Fibroblast of lung (primary cell): Measurements from ENCODE around the gene CRIP3. TPM values are rescaled to one million over a fixed set of nuclear protein-coding genes. Genes with fewer than 3 reads are reported as not detected.

ENCODE experiments used
- DNase-seq, 2 donors: peaks; one replicate each; pipeline versions ENCODE4 v3.0.0 to v3.0.0-alpha.2; 2010; ENCODE audit warnings: low read depth in 2 of 2
- H2AFZ ChIP-seq: 2 replicates; pipeline ENCODE4 v1.5.1; 2012; ENCODE audit warnings: low read length, control low read depth, inconsistent platforms
- H3K27ac ChIP-seq: 2 replicates; pipeline ENCODE4 v1.5.1; 2011; ENCODE audit warnings: low read length, control low read depth; ENCODE audit not compliant: insufficient read depth
- H3K27me3 ChIP-seq: 2 replicates; pipeline ENCODE4 v1.5.1; 2011; ENCODE audit warnings: mild to moderate bottlenecking, low read length; ENCODE audit not compliant: control insufficient read depth, insufficient read depth
- H3K36me3 ChIP-seq: 2 replicates; pipeline ENCODE4 v1.5.1; 2011; ENCODE audit warnings: low read length; ENCODE audit not compliant: control insufficient read depth, insufficient read depth
- H3K4me1 ChIP-seq: 2 replicates; pipeline ENCODE4 v1.5.1; 2011; ENCODE audit warnings: low read length; ENCODE audit not compliant: control insufficient read depth, insufficient read depth; ENCODE audit errors: extremely low read depth
- H3K4me2 ChIP-seq: 2 replicates; pipeline ENCODE4 v1.5.1; 2011; ENCODE audit warnings: low read length, control low read depth; ENCODE audit not compliant: insufficient read depth; ENCODE audit errors: extremely low read depth
- H3K4me3 ChIP-seq, 4 experiments: fragments of 200-600 bp in 1 of 4; sonication (generic) in 1 of 4; replicated peaks in 1 of 4; 2 replicates each; pipeline ENCODE4 v1.5.1; 2011 to 2016; ENCODE audit warnings: low read length in 4 of 4, low read depth in 3 of 4, mild to moderate bottlenecking in 3 of 4, control low read depth in 2 of 4, inconsistent platforms in 1 of 4, mixed read lengths in 1 of 4; ENCODE audit not compliant: insufficient read depth in 1 of 4; ENCODE audit errors: control extremely low read depth in 1 of 4
- H3K79me2 ChIP-seq: 2 replicates; pipeline ENCODE4 v1.5.1; 2012; ENCODE audit warnings: mild to moderate bottlenecking, low read length, inconsistent platforms; ENCODE audit not compliant: control insufficient read depth, insufficient read depth
- H3K9ac ChIP-seq: 2 replicates; pipeline ENCODE4 v1.5.1; 2011; ENCODE audit warnings: mild to moderate bottlenecking, low read length, control low read depth; ENCODE audit not compliant: insufficient read depth
- H3K9me3 ChIP-seq: 2 replicates; pipeline ENCODE4 v1.5.1; 2012; ENCODE audit warnings: low read depth, low read length; ENCODE audit not compliant: control insufficient read depth, insufficient read depth
- H4K20me1 ChIP-seq: 2 replicates; pipeline ENCODE4 v1.5.1; 2011; ENCODE audit warnings: low read length; ENCODE audit not compliant: control insufficient read depth, insufficient read depth; ENCODE audit errors: extremely low read depth
- CTCF ChIP-seq, 2 donors: IDR thresholded peaks in 1 of 2; conservative IDR thresholded peaks in 1 of 2; 1 replicate in 1 of 2; 2 replicates in 1 of 2; pipeline ENCODE4 v1.5.1; 2011 to 2012; ENCODE audit warnings: low read length in 2 of 2, control low read depth in 1 of 2, inconsistent platforms in 1 of 2, low read depth in 1 of 2, mild to moderate bottlenecking in 1 of 2
- EZH2 ChIP-seq: IDR thresholded peaks from 2 replicates; pipeline ENCODE4 v1.5.1; 2012; ENCODE audit warnings: low read length, control low read depth, mild to moderate bottlenecking; ENCODE audit errors: missing control alignments
- polyA plus RNA-seq, 2 donors: library from polyadenylated mRNA; depleted of rRNA in 1 of 2; stranded (reverse) in 1 of 2; unstranded in 1 of 2; fragments of >200 nt; gene quantifications; 2 replicates each; pipeline ENCODE4 v1.2.1, GENCODE V29; 2011 to 2012; ENCODE audit warnings: missing spikeins in 1 of 2
- total RNA-seq: library from RNA; depleted of rRNA; stranded (reverse); fragments of >200 nt; gene quantifications from 2 replicates; pipeline ENCODE4 v1.2.1, GENCODE V29; 2014

The CRIP3 gene
- total and polyA plus RNA-seq, 2 donors (not counting 1 experiment from before 2014, with no cell fraction given), result not detected

GRCh38 chr6:43257367-43258145 lies 51.1 kb downstream of the CRIP3 start:
- Histone ChIP-seq H3K9ac (no peak overlapping the region), H3K27ac (no peak overlapping the region), H3K4me1 (no peaks in the 10 kb centered on the region), H3K4me2 (no peak overlapping the region), H3K79me2 (no peaks in the 10 kb centered on the region), H3K9me3 (no peaks in the 10 kb centered on the region), H3K4me3 (no peak overlapping the region), H3K27me3 (peaks cover 3% of the 10 kb centered on the region), H3K36me3 (no peaks in the 10 kb centered on the region), H4K20me1 (no peaks in the 10 kb centered on the region), H2AFZ (no peak overlapping the region)
- no peak for TF ChIP-seq CTCF (conservative IDR thresholded peaks at IDR 0.05 in 1 of 2, IDR thresholded peaks at IDR 0.05 in 1 of 2; ENCODE audit: low read depth in 1 of 2, low read length in 2 of 2)
- no peak for TF ChIP-seq EZH2
- DNase-seq, result no peak

GRCh38 chr6:43256670-43257366 lies 51.8 kb downstream of the CRIP3 start:
- no peak for DNase-seq
- H3K9me3 ChIP-seq, result no peaks in the 10 kb centered on the region
- no peaks in the 10 kb centered on the region for H4K20me1 ChIP-seq
- H3K4me1 ChIP-seq, result no peaks in the 10 kb centered on the region
- H3K4me3 ChIP-seq, result no peak overlapping the region
- TF ChIP-seq CTCF (conservative IDR thresholded peaks at IDR 0.05 in 1 of 2, IDR thresholded peaks at IDR 0.05 in 1 of 2; ENCODE audit: low read depth in 1 of 2, low read length in 2 of 2) (no peak), EZH2 (no peak)
- H3K4me2 ChIP-seq, result no peak overlapping the region
- H3K27ac ChIP-seq, result no peak overlapping the region
- no peak overlapping the region for H3K9ac ChIP-seq
- no peak overlapping the region for H2AFZ ChIP-seq
- peaks cover 6% of the 10 kb centered on the region for H3K27me3 ChIP-seq
- no peaks in the 10 kb centered on the region for H3K79me2 ChIP-seq
- no peaks in the 10 kb centered on the region for H3K36me3 ChIP-seq

Other genes starting within 250 kb of the CRIP3 start
- gene MRPL2, start 249.4 kb downstream of the CRIP3 start, total RNA-seq, result 13.9 and 18.2 TPM in 2 replicates
- gene MRPL2, start 249.4 kb downstream of the CRIP3 start, polyA plus RNA-seq, result 20.3 and 23.1 TPM in 2 replicates
- gene KLC4, start 249.2 kb downstream of the CRIP3 start, total RNA-seq, result 19.0 and 22.5 TPM in 2 replicates
- gene KLC4, start 249.2 kb downstream of the CRIP3 start, polyA plus RNA-seq, result 5.7 and 7.2 TPM in 2 replicates
- 145 and 159 TPM in 2 replicates for gene PTK7, start 232.5 kb downstream of the CRIP3 start, total RNA-seq
- 51.9 and 149 TPM in 2 replicates for gene PTK7, start 232.5 kb downstream of the CRIP3 start, polyA plus RNA-seq
- 16.0 and 16.9 TPM in 2 replicates for gene SRF, start 137.6 kb downstream of the CRIP3 start, total RNA-seq
- gene SRF, start 137.6 kb downstream of the CRIP3 start, polyA plus RNA-seq, result 29.5 and 32.3 TPM in 2 replicates
- 27.0 and 32.2 TPM in 2 replicates for gene CUL9, start 126.6 kb downstream of the CRIP3 start, total RNA-seq
- gene CUL9, start 126.6 kb downstream of the CRIP3 start, polyA plus RNA-seq, result 6.7 and 11.9 TPM in 2 replicates
- gene DNPH1, start 79.3 kb downstream of the CRIP3 start, total RNA-seq, result 39.5 and 52.5 TPM in 2 replicates
- gene DNPH1, start 79.3 kb downstream of the CRIP3 start, polyA plus RNA-seq, result 31.2 and 32.0 TPM in 2 replicates
- gene TTBK1, start 65.3 kb downstream of the CRIP3 start, total RNA-seq, result under 0.01 TPM in 2 replicates
- 0.03 TPM in 1 of 2 replicates, not detected in the other for gene TTBK1, start 65.3 kb downstream of the CRIP3 start, polyA plus RNA-seq
- gene SLC22A7, start 10.6 kb downstream of the CRIP3 start, total RNA-seq, result not detected in 2 replicates
- gene SLC22A7, start 10.6 kb downstream of the CRIP3 start, polyA plus RNA-seq, result not detected in 2 replicates
- 5.6 and 6.1 TPM in 2 replicates for gene ZNF318, start 60.8 kb upstream of the CRIP3 start, total RNA-seq
- gene ZNF318, start 60.8 kb upstream of the CRIP3 start, polyA plus RNA-seq, result 8.6 and 10.0 TPM in 2 replicates
- gene ABCC10, start 118.7 kb upstream of the CRIP3 start, total RNA-seq, result 16.7 and 23.1 TPM in 2 replicates
- 8.9 and 9.3 TPM in 2 replicates for gene ABCC10, start 118.7 kb upstream of the CRIP3 start, polyA plus RNA-seq
- under 0.01 and 0.17 TPM in 2 replicates for gene DLK2, start 146.7 kb upstream of the CRIP3 start, total RNA-seq
- 0.23 and 0.50 TPM in 2 replicates for gene DLK2, start 146.7 kb upstream of the CRIP3 start, polyA plus RNA-seq
- 7.4 and 8.9 TPM in 2 replicates for gene TJAP1, start 168.7 kb upstream of the CRIP3 start, total RNA-seq
- gene TJAP1, start 168.7 kb upstream of the CRIP3 start, polyA plus RNA-seq, result 18.9 and 22.9 TPM in 2 replicates
- gene LRRC73, start 201.5 kb upstream of the CRIP3 start, total RNA-seq, result 0.26 and 0.33 TPM in 2 replicates
- 0.17 and 0.18 TPM in 2 replicates for gene LRRC73, start 201.5 kb upstream of the CRIP3 start, polyA plus RNA-seq
- gene YIPF3, start 208.1 kb upstream of the CRIP3 start, total RNA-seq, result 83.7 and 106 TPM in 2 replicates
- gene YIPF3, start 208.1 kb upstream of the CRIP3 start, polyA plus RNA-seq, result 173 TPM in 2 replicates
- gene POLR1C, start 208.3 kb upstream of the CRIP3 start, total RNA-seq, result 27.4 and 32.4 TPM in 2 replicates
- 39.7 and 55.2 TPM in 2 replicates for gene POLR1C, start 208.3 kb upstream of the CRIP3 start, polyA plus RNA-seq